ENCODE data around the gene MCTP1. TPM values are rescaled to one million over a fixed set of nuclear protein-coding genes. Genes with fewer than 3 reads are reported as not detected.

MCTP1 gene
- polyA plus RNA-seq, 1 donor, result 4.8 TPM

- no peaks in the 10 kb centered on the region for H3K36me3 ChIP-seq (ENCODE audit: control insufficient read depth, insufficient read depth, low read length)
- H3K4me1 ChIP-seq (ENCODE audit: control insufficient read depth, insufficient read depth, low read length), result no peaks in the 10 kb centered on the region
- no peaks in the 10 kb centered on the region for H3K9me3 ChIP-seq (ENCODE audit: control insufficient read depth, low read depth, low read length)
- H3K27me3 ChIP-seq (ENCODE audit: control insufficient read depth, insufficient read depth, low read length), result no peaks in the 10 kb centered on the region
- no peak overlapping the region for H3K27ac ChIP-seq (ENCODE audit: low read length)
- no CpG with 5 or more reads among the region's 1 CpG for WGBS (ENCODE audit: insufficient coverage, low lambda C conversion rate)
- DNase-seq, result no peak
- no peak overlapping the region for H3K4me3 ChIP-seq (ENCODE audit: low read length)
These were observed 584.3 kb downstream of the MCTP1 start for GRCh38 chr5:94700592-94700991.

- H3K36me3 ChIP-seq (ENCODE audit: control insufficient read depth, insufficient read depth, low read length), result peaks cover 3% of the 10 kb centered on the region
- H3K9me3 ChIP-seq (ENCODE audit: control insufficient read depth, low read depth, low read length), result no peaks in the 10 kb centered on the region
- no peak overlapping the region for H3K4me3 ChIP-seq (ENCODE audit: low read length)
- no peak overlapping the region for H3K27ac ChIP-seq (ENCODE audit: low read length)
- no peak for DNase-seq
- H3K4me1 ChIP-seq (ENCODE audit: control insufficient read depth, insufficient read depth, low read length), result no peaks in the 10 kb centered on the region
- WGBS (ENCODE audit: insufficient coverage, low lambda C conversion rate), result 72% methylated on average over 2 of the region's 2 CpGs
- H3K27me3 ChIP-seq (ENCODE audit: control insufficient read depth, insufficient read depth, low read length), result no peaks in the 10 kb centered on the region
These were observed 585.3 kb downstream of the MCTP1 start for GRCh38 chr5:94699562-94699961.

GRCh38 chr5:94698197-94698596 is 586.7 kb downstream of the MCTP1 start:
- Histone ChIP-seq H3K27ac (ENCODE audit: low read length) (no peak overlapping the region), H3K9me3 (ENCODE audit: control insufficient read depth, low read depth, low read length) (no peaks in the 10 kb centered on the region), H3K4me3 (ENCODE audit: low read length) (no peak overlapping the region), H3K4me1 (ENCODE audit: control insufficient read depth, insufficient read depth, low read length) (no peaks in the 10 kb centered on the region), H3K36me3 (ENCODE audit: control insufficient read depth, insufficient read depth, low read length) (peaks cover 3% of the 10 kb centered on the region), H3K27me3 (ENCODE audit: control insufficient read depth, insufficient read depth, low read length) (no peaks in the 10 kb centered on the region)
- 100% methylated on average over 1 of the region's 5 CpGs for WGBS (ENCODE audit: insufficient coverage, low lambda C conversion rate)
- peak; percentile 74 to 86 for DNase-seq

GRCh38 chr5:94694671-94695070 is 590.2 kb downstream of the MCTP1 start:
- H3K4me1 ChIP-seq (ENCODE audit: control insufficient read depth, insufficient read depth, low read length), result no peaks in the 10 kb centered on the region
- no peaks in the 10 kb centered on the region for H3K9me3 ChIP-seq (ENCODE audit: control insufficient read depth, low read depth, low read length)
- no peak overlapping the region for H3K27ac ChIP-seq (ENCODE audit: low read length)
- no peaks in the 10 kb centered on the region for H3K27me3 ChIP-seq (ENCODE audit: control insufficient read depth, insufficient read depth, low read length)
- peaks cover 3% of the 10 kb centered on the region for H3K36me3 ChIP-seq (ENCODE audit: control insufficient read depth, insufficient read depth, low read length)
- DNase-seq, result no peak
- H3K4me3 ChIP-seq (ENCODE audit: low read length), result no peak overlapping the region
- WGBS (ENCODE audit: insufficient coverage, low lambda C conversion rate), result 100% methylated on average over 1 of the region's 2 CpGs

GRCh38 chr5:94693845-94694370 is 591.0 kb downstream of the MCTP1 start:
- peaks cover 3% of the 10 kb centered on the region for H3K36me3 ChIP-seq (ENCODE audit: control insufficient read depth, insufficient read depth, low read length)
- H3K27ac ChIP-seq (ENCODE audit: low read length), result no peak overlapping the region
- H3K9me3 ChIP-seq (ENCODE audit: control insufficient read depth, low read depth, low read length), result no peaks in the 10 kb centered on the region
- no peaks in the 10 kb centered on the region for H3K4me1 ChIP-seq (ENCODE audit: control insufficient read depth, insufficient read depth, low read length)
- 100% methylated on average over 1 of the region's 1 CpG for WGBS (ENCODE audit: insufficient coverage, low lambda C conversion rate)
- H3K27me3 ChIP-seq (ENCODE audit: control insufficient read depth, insufficient read depth, low read length), result no peaks in the 10 kb centered on the region
- no peak for DNase-seq
- H3K4me3 ChIP-seq (ENCODE audit: low read length), result no peak overlapping the region

GRCh38 chr5:94693043-94693822 is 591.7 kb downstream of the MCTP1 start:
- Histone ChIP-seq H3K4me1 (ENCODE audit: control insufficient read depth, insufficient read depth, low read length) (no peaks in the 10 kb centered on the region), H3K36me3 (ENCODE audit: control insufficient read depth, insufficient read depth, low read length) (peaks cover 5% of the 10 kb centered on the region), H3K27me3 (ENCODE audit: control insufficient read depth, insufficient read depth, low read length) (no peaks in the 10 kb centered on the region), H3K27ac (ENCODE audit: low read length) (no peak overlapping the region), H3K9me3 (ENCODE audit: control insufficient read depth, low read depth, low read length) (no peaks in the 10 kb centered on the region), H3K4me3 (ENCODE audit: low read length) (no peak overlapping the region)
- 68% methylated on average over 3 of the region's 5 CpGs for WGBS (ENCODE audit: insufficient coverage, low lambda C conversion rate)
- DNase-seq, result peak in 1 of 2 donors; percentile 24

- Histone ChIP-seq H3K27me3 (ENCODE audit: control insufficient read depth, insufficient read depth, low read length) (no peaks in the 10 kb centered on the region), H3K36me3 (ENCODE audit: control insufficient read depth, insufficient read depth, low read length) (peaks cover 5% of the 10 kb centered on the region), H3K9me3 (ENCODE audit: control insufficient read depth, low read depth, low read length) (no peaks in the 10 kb centered on the region), H3K27ac (ENCODE audit: low read length) (no peak overlapping the region), H3K4me3 (ENCODE audit: low read length) (no peak overlapping the region), H3K4me1 (ENCODE audit: control insufficient read depth, insufficient read depth, low read length) (no peaks in the 10 kb centered on the region)
- WGBS (ENCODE audit: insufficient coverage, low lambda C conversion rate), result 88% methylated on average over 2 of the region's 3 CpGs
- no peak for DNase-seq
These were observed 592.3 kb downstream of the MCTP1 start for GRCh38 chr5:94692581-94692980.

GRCh38 chr5:94691949-94692348 is 592.9 kb downstream of the MCTP1 start:
- H3K36me3 ChIP-seq (ENCODE audit: control insufficient read depth, insufficient read depth, low read length), result peaks cover 9% of the 10 kb centered on the region
- no CpG with 5 or more reads among the region's 4 CpGs for WGBS (ENCODE audit: insufficient coverage, low lambda C conversion rate)
- no peak for DNase-seq
- no peaks in the 10 kb centered on the region for H3K9me3 ChIP-seq (ENCODE audit: control insufficient read depth, low read depth, low read length)
- H3K27ac ChIP-seq (ENCODE audit: low read length), result no peak overlapping the region
- no peaks in the 10 kb centered on the region for H3K27me3 ChIP-seq (ENCODE audit: control insufficient read depth, insufficient read depth, low read length)
- H3K4me1 ChIP-seq (ENCODE audit: control insufficient read depth, insufficient read depth, low read length), result no peaks in the 10 kb centered on the region
- H3K4me3 ChIP-seq (ENCODE audit: low read length), result no peak overlapping the region

- DNase-seq, result no peak
- WGBS (ENCODE audit: insufficient coverage, low lambda C conversion rate), result no CpG with 5 or more reads among the region's 1 CpG
- H3K27ac ChIP-seq (ENCODE audit: low read length), result no peak overlapping the region
- H3K27me3 ChIP-seq (ENCODE audit: control insufficient read depth, insufficient read depth, low read length), result no peaks in the 10 kb centered on the region
- H3K4me3 ChIP-seq (ENCODE audit: low read length), result no peak overlapping the region
- H3K9me3 ChIP-seq (ENCODE audit: control insufficient read depth, low read depth, low read length), result no peaks in the 10 kb centered on the region
- H3K4me1 ChIP-seq (ENCODE audit: control insufficient read depth, insufficient read depth, low read length), result no peaks in the 10 kb centered on the region
- H3K36me3 ChIP-seq (ENCODE audit: control insufficient read depth, insufficient read depth, low read length), result peaks cover 11% of the 10 kb centered on the region
These were observed 593.6 kb downstream of the MCTP1 start for GRCh38 chr5:94691291-94691690.

- Histone ChIP-seq H3K27me3 (ENCODE audit: control insufficient read depth, insufficient read depth, low read length) (no peaks in the 10 kb centered on the region), H3K36me3 (ENCODE audit: control insufficient read depth, insufficient read depth, low read length) (peaks cover 11% of the 10 kb centered on the region), H3K9me3 (ENCODE audit: control insufficient read depth, low read depth, low read length) (no peaks in the 10 kb centered on the region), H3K27ac (ENCODE audit: low read length) (no peak overlapping the region), H3K4me1 (ENCODE audit: control insufficient read depth, insufficient read depth, low read length) (no peaks in the 10 kb centered on the region), H3K4me3 (ENCODE audit: low read length) (no peak overlapping the region)
- 100% methylated on average over 1 of the region's 2 CpGs for WGBS (ENCODE audit: insufficient coverage, low lambda C conversion rate)
- DNase-seq, result no peak
These were observed 594.1 kb downstream of the MCTP1 start for GRCh38 chr5:94690778-94691177.

GRCh38 chr5:94689908-94690307 is 595.0 kb downstream of the MCTP1 start:
- DNase-seq, result no peak
- no peak overlapping the region for H3K4me3 ChIP-seq (ENCODE audit: low read length)
- no peaks in the 10 kb centered on the region for H3K4me1 ChIP-seq (ENCODE audit: control insufficient read depth, insufficient read depth, low read length)

More at GRCh38 chr5:94689908-94690307, 595.0 kb downstream of the MCTP1 start:
- Histone ChIP-seq H3K27ac (ENCODE audit: low read length) (no peak overlapping the region), H3K36me3 (ENCODE audit: control insufficient read depth, insufficient read depth, low read length) (peaks cover 8% of the 10 kb centered on the region), H3K27me3 (ENCODE audit: control insufficient read depth, insufficient read depth, low read length) (no peaks in the 10 kb centered on the region), H3K9me3 (ENCODE audit: control insufficient read depth, low read depth, low read length) (no peaks in the 10 kb centered on the region)

All from large intestine (tissue), 3 donors.